HG03045 (cell line): ENCODE data around the gene MIOX.
"Not testable (repeated sequence)": the region's sequence is repeated elsewhere in the genome, so short reads cannot be mapped to it uniquely, and the experiment has no call there.

Experiments used
- ATAC-seq: cut with Tn5 transposase; IDR thresholded peaks from one replicate; pipeline ENCODE4 v1.9.1; 2021; ENCODE audit warnings: mild to moderate bottlenecking, moderate library complexity; ENCODE audit not compliant: unreplicated experiment

The MIOX gene

DNA sequence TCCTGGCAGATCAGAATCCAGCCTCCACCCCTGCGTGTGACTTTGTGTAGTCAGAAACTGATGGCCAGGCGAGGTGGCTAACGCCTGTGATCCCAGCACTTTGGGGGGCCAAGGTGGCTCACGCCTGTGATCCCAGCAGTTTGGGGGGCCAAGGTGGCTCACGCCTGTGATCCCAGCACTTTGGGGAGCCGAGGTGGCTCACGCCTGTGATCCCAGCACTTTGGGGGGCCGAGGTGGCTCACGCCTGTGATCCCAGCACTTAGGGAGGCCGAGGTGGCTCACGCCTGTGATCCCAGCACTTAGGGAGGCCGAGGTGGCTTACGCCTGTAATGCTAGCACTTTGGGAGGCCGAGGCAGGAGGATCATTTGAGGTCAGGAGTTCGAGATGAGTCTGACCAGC, 26.5 kb downstream of the MIOX start:
- ATAC-seq = no peak

DNA sequence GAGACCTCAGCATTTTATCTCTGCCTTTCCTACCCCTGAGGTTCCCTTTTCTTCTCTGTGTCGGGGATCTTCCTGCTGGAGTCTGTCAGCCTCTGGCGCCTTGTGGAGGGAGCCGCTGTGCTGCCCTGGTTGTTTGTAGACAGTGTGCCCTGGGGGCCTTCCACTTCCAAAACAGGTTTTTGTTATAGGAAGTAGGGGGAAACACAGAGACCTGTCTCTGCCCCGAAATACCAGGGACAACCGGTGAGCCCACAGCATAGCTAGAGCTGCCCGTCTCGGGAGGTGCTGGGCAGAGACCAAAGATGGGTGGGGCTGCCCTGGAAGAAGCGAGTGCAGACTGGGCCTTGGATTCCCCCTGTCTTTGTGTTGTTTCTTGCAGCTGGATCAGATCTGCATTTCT, 29.4 kb downstream of the MIOX start:
- no peak for ATAC-seq

DNA sequence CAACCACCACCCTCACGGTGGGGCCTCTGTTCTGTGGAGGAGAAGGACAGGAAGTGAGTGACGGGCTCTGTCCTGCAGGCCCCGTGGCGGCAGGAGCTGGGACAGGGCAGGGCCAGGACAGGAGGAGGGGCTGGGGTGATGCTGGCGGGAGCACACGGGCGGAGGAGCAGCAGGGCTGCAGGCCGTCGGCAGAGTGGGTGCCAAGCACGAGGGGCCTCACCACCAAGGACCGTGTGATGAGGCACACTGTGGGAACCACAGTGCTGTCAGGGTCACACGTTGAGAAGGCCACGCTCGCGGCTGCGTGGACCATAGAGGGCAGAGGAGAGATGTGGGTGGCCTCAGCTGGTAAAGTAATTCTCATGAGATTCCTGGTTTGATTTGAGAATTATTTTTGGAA, 30.2 kb downstream of the MIOX start:
- no peak for ATAC-seq

DNA sequence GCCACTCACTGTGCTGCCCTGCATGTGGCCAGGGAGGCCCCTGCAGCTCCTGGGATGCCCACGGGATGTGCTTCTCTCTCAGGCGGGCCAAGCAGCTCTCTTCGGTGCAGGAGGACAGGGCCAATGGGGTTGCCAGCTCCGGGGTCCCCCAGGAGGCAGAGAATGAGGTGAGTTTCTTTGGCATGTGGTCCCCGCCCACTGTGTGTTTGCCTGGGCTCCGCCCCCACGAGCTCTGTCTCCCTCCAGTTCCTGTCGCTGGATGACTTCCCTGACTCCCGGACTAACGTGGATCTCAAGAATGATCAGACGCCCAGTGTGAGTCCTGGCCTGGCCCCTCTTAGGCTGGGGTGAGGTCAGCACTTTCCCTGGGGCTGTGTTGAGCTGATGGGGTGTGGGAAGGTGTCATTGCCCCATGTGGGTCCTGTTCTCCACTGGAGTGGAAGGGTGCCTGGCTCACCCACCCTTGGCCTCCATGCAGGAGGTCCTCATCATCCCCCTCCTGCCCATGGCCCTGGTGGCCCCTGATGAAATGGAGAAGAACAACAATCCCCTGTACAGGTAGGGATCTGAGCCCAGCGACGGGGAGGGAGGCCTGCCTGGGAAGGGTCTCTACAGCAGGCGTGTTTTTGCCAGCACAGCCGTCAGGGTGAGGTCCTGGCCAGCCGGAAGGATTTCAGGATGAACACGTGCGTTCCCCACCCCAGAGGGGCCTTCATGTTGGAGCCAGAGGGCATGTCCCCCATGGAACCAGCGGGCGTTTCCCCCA, 31.0 kb downstream of the MIOX start:
- no peak for ATAC-seq

DNA sequence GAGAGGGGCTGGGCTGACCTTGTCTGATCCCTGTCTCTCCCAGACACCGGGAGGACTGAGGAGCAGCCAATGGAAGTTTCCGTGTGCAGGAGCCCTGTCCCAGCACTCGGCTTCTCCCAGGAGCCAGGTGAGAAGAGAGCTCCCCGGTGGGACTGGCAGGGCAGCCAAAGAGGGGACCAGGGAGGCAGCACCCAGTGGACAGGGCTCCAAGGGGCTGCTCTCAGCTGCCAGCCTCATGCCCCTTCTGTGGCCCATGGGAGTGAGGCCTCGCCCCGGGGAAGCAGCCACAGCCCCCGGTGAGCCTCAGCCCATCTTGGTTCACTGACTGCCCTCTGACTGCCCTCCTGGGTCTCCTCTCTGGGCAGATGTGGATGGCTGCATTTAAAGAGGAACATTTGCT, 31.9 kb downstream of the MIOX start:
- ATAC-seq = no peak

- ATAC-seq = no peak
Observed at GRCh38 chr22:50519151-50519550, 32.5 kb downstream of the MIOX start.

- ATAC-seq = not testable (repeated sequence)
Observed at GRCh38 chr22:50520184-50520583, 33.5 kb downstream of the MIOX start.

DNA sequence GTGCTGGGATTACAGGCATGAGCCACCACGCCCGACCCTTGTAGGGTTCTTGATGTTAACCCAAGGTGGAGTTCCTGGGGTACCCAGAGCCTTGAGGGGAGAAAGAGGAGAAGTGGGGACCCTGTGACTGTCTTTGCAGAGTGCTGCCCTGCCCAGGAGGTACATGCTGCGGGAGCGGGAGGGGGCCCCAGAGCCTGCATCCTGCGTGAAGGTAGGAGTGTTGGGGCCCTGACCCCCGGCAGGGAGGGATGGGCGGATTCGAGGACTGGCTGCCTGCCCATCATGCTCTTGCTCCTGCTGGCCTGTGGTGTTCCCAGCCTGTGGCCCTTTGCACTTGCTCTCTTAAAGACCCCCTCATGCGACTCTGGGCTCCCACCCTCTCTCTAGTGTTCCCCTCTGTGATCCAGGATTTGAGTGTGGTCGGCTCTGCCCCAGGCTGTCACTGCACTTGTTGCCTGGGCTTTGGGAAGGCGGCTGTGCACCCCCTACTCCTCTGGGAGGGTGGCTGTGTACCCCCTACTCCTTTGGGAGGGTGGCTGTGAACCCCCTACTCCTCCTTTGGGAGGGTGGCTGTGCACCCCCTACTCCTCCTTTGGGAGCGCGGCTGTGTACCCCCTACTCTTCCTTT, 34.3 kb downstream of the MIOX start:
- ATAC-seq = no peak

- no peak for ATAC-seq
Observed at GRCh38 chr22:50521710-50522109, 35.1 kb downstream of the MIOX start.

DNA sequence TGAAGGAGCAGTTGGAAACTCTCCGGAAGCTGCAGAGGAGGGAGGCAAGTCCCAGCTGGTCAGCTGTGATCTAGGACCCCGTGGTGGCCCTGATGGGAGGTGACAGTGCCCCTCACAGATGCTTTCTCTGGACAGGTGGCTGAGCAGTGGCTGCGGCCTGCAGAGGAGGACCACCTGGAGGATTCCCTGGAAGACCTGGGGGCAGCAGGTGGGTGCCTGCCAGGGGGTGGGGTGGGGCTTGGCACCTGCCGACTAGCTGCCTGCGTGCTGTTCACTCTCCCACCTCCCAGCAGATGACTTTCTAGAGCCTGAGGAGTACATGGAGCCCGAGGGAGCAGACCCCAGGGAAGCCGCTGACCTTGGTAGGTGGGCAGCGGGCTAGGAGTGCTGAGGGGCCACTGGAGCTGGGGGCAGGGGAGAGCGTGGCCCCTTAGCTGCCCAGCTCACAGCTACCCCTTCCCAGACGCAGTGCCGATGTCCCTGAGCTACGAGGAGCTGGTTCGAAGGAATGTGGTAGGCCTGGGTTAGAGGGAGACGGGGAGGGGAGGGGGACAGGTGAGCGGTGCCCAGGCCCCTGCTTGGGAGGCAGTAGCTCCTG, 35.6 kb downstream of the MIOX start:
- ATAC-seq = no peak

DNA sequence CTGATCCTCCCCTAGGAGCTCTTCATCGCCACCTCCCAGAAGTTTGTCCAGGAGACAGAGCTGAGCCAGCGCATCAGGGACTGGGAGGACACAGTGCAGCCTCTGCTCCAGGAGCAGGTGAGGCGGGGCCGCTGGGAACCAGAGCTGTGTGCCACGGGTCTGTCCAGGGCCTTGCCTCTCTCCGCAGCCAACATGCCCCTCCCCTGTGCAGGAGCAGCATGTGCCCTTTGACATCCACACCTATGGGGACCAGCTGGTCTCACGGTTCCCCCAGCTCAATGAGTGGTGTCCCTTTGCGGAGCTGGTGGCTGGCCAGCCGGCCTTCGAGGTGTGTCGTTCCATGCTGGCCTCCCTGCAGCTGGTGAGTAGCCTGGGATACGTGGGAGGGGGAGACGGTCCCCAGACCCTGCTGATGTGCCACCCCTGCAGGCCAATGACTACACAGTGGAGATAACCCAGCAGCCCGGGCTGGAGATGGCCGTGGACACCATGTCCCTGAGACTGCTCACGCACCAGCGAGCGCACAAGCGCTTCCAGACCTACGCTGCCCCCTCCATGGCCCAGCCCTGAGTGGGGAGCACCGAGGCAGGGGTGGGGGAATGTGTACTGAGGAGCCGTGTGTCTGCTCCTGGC, 36.3 kb downstream of the MIOX start:
- no peak for ATAC-seq

DNA sequence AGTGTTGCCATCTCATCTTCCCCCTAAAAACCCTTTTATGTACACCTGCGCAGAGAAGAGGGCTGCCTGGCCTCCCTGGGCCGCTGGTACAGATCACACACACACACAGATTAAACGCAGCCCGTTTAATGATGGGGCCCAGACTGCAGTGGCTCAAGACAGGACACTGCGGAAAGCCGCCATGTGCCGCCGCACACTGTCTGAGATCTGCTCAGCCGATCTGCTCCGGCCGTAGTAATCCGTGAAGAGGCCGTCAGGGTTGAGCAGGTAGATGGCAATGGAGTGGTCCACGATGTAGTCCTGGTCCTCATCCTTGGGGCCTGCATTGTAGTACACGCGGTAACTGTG, 36.8 kb downstream of the MIOX start:
- no peak for ATAC-seq

DNA sequence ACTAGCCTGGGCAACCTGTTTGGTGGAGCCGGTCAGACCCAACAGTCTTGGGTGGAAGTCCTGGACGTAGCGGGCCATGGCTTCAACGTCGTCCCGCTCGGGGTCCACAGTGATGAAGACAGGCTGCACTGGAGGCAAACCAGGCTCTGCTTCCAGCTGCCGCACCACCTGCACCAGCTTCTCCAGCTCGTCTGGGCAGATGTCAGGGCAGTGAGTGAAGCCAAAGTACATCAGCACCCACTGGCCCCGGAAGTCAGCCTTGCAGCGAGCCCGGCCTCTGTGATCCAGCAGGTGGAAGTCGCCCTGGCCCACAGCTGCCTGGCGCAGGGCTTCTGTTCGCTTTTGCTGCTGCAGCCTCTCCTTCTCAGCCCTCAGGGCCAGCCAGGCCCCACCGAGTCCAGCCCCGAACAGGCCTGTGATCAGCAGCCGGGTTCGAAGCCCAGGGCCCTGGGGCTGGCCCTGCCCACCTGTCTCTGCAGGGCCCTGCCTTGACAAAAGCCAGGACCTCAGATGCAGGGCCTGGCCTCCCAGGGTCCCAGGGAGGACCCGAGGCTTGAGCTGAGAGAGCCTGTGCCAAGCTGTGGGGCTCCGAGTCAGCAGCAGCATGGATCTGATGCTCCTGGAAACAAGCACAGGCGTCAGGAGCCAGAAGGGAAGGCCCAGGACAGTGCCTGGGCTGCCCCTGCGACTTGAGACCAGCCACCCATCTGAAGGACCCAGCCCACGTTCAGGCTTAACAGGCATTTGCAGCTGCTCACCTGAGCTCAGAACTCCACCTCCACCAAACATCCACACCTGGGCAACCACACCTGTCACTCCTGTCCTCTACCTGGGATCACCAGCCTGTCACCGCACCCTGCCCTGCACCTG, 37.4 kb downstream of the MIOX start:
- no peak for ATAC-seq

DNA sequence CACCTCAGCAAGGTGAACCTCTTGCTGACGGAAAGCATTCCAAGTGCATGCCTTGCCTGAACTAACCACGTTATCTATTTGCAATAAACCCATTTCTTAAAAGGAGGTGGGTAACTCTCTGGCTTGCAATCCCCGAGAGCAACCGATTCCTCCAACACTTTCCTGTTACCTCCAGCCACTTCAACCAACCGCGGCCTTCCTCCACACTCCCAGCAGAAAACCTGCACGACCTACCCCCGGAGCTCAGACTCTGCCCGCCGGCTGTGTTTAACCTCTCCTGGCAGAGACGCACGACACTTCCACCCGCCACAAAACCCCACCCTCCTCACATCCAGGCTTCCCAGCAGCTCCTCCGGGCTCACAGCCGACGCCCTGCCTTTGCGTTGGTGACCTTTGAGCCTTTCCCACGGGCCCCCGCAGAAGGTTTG, 38.0 kb downstream of the MIOX start:
- ATAC-seq = no peak

DNA sequence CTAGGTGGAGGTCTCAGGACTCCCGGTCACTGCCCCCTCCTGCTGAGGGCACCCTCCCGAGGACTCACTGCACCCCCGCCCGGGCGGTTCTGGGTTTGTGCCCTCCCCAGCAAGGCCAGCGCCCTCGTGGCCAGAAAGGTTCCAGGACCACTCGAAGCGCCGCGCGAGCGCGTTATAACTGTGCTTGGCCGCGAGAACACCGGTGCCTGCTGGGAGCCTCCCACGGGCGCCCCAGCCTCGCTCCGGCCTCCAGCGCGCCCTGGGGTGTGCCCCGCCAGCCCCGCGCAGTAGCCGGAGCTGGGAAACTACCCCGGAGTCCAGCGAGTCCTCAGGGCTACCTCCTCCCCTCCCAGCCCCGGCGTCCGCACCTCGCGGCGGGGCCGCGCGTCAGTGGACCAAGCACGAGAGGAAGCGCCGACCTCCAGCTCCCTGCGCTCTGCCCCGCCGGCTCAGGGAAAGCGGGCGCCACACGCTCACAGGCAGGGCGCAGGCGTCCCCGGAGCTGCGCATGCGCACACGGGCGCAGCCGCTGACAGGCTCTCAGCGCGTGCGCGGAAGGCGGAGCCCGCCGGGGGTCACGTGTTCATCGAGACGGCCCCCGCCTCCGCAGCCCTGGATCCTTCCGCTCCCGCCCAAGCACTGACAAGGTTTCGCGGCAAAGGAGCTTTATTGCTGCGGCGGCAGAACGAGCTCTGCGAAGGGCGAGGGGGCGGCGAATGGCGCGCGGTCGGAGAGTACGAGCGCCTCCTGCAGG, 38.6 kb downstream of the MIOX start, which contains the start of gene SCO2:
SCO2 (minus strand) TSS at position 495 of the 754 bp plus-strand sequence. CDS start 1,187 bp downstream, outside the sequence.
- peak; percentile 42 for ATAC-seq

DNA sequence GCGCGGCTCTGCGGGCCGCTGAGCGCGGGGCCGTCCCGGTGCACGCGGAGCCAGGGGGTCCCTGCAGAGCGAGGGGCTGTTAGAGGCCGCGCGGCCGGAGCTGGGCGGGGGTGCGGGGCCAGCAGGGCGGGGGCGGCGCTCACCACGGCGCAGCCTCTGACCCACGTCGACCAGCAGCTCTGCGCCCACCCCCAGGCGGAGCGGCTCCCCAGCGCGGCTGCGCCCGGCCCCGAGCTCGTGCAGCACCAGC, 39.1 kb downstream of the MIOX start:
- no peak for ATAC-seq

DNA sequence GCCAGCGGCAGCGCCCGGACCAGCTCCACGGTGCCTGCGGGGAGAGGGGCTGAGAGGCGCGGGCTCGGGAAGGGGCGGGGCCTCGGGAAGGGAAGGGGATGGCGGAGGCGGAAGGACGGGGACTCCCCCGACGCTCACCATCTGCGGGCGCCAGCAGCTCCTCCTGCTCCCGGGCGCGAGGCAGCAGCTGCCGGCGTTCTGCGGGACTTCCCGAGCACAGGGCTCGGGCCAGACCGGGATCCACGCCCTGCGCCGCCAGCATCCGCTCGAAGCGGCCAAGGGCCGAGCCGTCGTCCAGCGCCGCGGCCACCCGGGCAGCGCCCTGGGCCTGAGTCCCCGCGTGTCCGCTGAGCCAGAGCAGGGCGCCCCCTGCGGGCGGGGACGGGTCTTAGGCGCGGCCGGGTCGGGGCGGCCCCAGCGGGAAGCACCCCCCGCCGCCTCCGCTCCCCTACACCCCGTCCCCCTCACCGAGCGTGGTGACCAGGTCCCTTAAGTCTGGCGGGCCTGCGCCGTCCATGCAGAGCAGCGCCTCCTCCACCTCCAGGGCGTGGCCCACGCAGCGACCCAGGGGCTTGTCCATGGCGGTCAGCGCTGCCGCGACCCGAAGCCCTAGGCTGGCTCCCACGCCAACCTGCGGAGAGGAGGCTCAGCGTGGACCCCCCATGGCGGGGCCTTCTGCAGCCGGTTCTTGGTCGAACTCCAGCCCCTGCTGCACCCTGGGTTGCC, 39.6 kb downstream of the MIOX start:
- ATAC-seq = peak; percentile 27

DNA sequence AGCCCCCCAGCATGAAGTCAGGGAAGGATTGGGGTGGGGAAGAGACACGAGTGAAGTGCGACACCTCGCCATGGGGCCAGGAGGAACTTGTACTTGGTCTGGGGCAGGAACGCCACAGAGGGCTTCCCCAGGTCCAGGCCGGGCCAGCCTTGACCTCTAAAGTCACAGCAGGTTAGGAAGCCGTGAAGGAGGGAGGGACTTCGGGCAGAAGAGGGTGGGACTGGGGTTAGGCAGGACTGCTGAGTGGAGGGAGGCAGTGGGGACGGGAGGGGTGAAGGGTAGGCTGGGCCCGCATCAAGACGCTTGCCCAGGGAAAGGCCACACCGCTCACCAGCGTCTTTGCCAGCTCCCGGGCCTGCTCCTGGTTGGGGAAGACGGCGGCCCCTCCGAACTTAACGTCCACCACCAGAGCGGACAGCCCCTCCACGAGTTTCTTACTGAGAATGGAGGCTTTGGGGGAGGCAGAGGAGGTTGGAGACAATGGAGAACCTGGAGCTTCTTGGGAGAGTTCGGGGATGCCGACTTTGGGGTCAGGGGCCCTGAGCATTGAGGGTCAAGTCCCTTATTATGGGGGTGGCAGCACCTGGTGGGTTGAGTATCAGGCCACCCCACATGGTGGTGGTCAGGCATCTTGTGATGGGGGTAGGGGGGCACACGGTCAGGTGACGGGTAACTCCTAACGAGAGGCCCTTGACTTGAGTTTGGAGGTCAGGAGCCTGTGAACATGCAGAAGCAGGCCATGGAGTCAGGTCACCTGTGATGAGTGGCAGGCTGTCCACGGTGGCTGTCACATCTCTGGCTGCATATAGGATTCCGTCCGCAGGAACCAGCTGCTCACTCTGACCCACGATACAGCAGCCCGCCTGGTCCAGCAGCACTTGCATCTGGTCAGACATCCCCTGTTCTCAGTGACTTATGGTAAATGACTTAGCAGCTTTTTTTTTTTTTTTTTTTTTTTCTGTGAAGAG, 40.5 kb downstream of the MIOX start:
- ATAC-seq = no peak
